IPS DF 6.9 (cell line): ENCODE data around the gene CLEC20A.

Experiments
- DNase-seq: peaks from one replicate; pipeline ENCODE4 v3.0.0-alpha.2; 2013; ENCODE audit warnings: low read depth, low spot score
- H3K27ac ChIP-seq: one replicate; pipeline ENCODE4 v1.5.1; 2013; ENCODE audit warnings: low read length, control low read depth
- H3K27me3 ChIP-seq: 2 replicates; pipeline ENCODE4 v1.6.1; 2013; ENCODE audit warnings: mild to moderate bottlenecking, low read length; ENCODE audit not compliant: control insufficient read depth, insufficient read depth
- H3K36me3 ChIP-seq: 2 replicates; pipeline ENCODE4 v1.6.1; 2013; ENCODE audit warnings: low read length; ENCODE audit not compliant: control insufficient read depth, insufficient read depth
- H3K4me1 ChIP-seq: 2 replicates; pipeline ENCODE4 v1.6.1; 2013; ENCODE audit warnings: low read length; ENCODE audit not compliant: control insufficient read depth, insufficient read depth
- H3K4me3 ChIP-seq: 2 replicates; pipeline ENCODE4 v1.5.1; 2013; ENCODE audit warnings: mild to moderate bottlenecking, low read length
- H3K9me3 ChIP-seq: 2 replicates; pipeline ENCODE4 v1.6.1; 2013; ENCODE audit warnings: low read length, inconsistent platforms; ENCODE audit not compliant: control insufficient read depth, insufficient read depth
- WGBS: extraction: QIAGEN DNeasy Blood & Tissue Kit; methylation state at CpG from one replicate; pipeline ENCODE4 v1.1.7; 2013; ENCODE audit warnings: mixed read lengths, missing lambda C conversion rate; ENCODE audit not compliant: insufficient read length, insufficient coverage; 5-methylcytosine and 5-hydroxymethylcytosine counted together

CLEC20A gene

GRCh38 chr1:178496410-178497135 lies at the start of gene CLEC20A:
TSS of gene CLEC20A (minus strand) at chr1:178496964. CDS start at chr1:178496939, 25 bp downstream.
- no peaks in the 10 kb centered on the region for H3K36me3 ChIP-seq
- WGBS = no CpG with 5 or more reads among the region's 26 CpGs
- H3K27ac ChIP-seq = no peak within 1 kb of the TSS
- no peak for DNase-seq
- no peaks in the 10 kb centered on the region for H3K9me3 ChIP-seq
- no peaks in the 10 kb centered on the region for H3K4me1 ChIP-seq
- no peak within 1 kb of the TSS for H3K4me3 ChIP-seq
- no peaks in the 10 kb centered on the region for H3K27me3 ChIP-seq

GRCh38 chr1:178544531-178544930 lies 47.8 kb upstream of the CLEC20A start:
- 100% methylated on average over 1 of the region's 9 CpGs for WGBS

GRCh38 chr1:178543290-178543607 lies 46.5 kb upstream of the CLEC20A start:
- peak overlapping the region; percentile 55; the same call in 1 of the 2 replicates for H3K4me3 ChIP-seq

More at GRCh38 chr1:178544531-178544930, 47.8 kb upstream of the CLEC20A start:
- H3K4me3 ChIP-seq = no peak overlapping the region
- H3K27ac ChIP-seq = no peak overlapping the region
- DNase-seq = no peak
- no peaks in the 10 kb centered on the region for H3K36me3 ChIP-seq
- no peaks in the 10 kb centered on the region for H3K9me3 ChIP-seq
- no peaks in the 10 kb centered on the region for H3K27me3 ChIP-seq
- peaks cover 2% of the 10 kb centered on the region; the same call in 1 of the 2 replicates for H3K4me1 ChIP-seq

GRCh38 chr1:178542554-178543289 lies 46.0 kb upstream of the CLEC20A start:
- no peaks in the 10 kb centered on the region for H3K9me3 ChIP-seq
- H3K4me3 ChIP-seq = peak overlapping the region; percentile 55
- H3K4me1 ChIP-seq = peaks cover 2% of the 10 kb centered on the region; the same call in 1 of the 2 replicates
- WGBS = no CpG with 5 or more reads among the region's 66 CpGs
- DNase-seq = peak; percentile 77
- H3K27ac ChIP-seq = no peak overlapping the region
- H3K36me3 ChIP-seq = no peaks in the 10 kb centered on the region
- H3K27me3 ChIP-seq = no peaks in the 10 kb centered on the region

More at GRCh38 chr1:178543290-178543607, 46.5 kb upstream of the CLEC20A start:
- Histone ChIP-seq H3K9me3 (no peaks in the 10 kb centered on the region), H3K27ac (no peak overlapping the region), H3K36me3 (no peaks in the 10 kb centered on the region), H3K27me3 (no peaks in the 10 kb centered on the region), H3K4me1 (peaks cover 2% of the 10 kb centered on the region; the same call in 1 of the 2 replicates)
- no peak for DNase-seq
- WGBS = no CpG with 5 or more reads among the region's 10 CpGs

DNA sequence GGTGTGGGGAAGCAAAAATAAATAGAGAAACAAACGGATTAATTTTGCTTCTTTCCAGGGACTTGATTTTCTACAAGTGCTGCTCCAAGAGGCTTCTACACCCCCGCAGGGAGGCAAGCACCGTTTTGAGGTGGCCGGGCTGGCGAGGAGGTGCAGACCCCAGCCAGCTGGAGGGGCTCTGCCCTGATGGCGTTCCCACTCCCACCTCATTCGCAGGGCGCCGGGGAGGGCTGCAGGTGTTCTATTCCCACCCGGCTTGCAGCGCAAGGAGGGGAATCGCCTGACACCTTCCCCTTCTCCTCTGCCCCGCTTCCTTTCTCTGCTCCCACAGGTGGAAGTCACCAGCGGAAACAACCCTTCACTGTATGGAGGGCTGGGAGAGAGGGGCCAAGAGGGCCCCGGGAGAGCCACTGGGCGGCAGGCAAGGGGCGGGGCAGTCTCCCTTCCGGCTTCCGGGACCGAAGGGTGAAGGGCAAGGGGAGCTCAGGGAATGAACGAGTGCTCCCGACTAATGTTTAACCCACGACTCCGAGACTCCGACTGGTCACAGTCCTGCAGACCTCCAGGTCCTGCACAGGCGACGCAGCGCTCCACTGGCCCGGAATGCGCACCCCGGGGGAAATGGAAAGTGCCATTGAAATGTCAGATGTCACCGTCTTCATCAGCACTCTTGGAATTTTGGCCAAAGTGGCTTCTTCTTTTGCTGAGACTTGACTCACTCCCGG lies 45.2 kb upstream of the CLEC20A start:
- no peaks in the 10 kb centered on the region for H3K27me3 ChIP-seq
- H3K9me3 ChIP-seq = no peaks in the 10 kb centered on the region
- no peak overlapping the region for H3K27ac ChIP-seq
- H3K36me3 ChIP-seq = no peaks in the 10 kb centered on the region
- peaks cover 2% of the 10 kb centered on the region; the same call in 1 of the 2 replicates for H3K4me1 ChIP-seq
- WGBS = no CpG with 5 or more reads among the region's 33 CpGs
- H3K4me3 ChIP-seq = peak overlapping the region; percentile 55
- DNase-seq = no peak

DNA sequence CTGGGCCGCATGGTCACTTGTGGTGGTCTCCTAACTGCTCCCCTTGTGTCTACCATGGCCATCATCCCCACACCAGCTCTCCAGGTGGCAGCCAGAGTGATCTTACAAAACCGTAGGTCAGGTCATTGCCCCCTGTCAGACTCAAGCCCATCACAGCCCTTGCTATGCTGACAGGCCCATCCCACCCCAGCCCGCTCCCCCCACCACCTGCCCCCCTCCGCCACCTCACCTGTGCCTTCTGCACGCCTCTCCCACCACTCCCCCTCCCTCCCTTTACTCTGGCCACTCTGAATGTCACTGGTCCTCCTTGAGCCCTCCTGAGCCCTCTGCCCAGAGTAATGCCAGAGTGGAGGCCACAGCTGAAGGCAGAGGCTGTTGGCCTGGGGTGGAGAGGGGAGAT lies 44.6 kb upstream of the CLEC20A start:
- DNase-seq = no peak
- H3K9me3 ChIP-seq = no peaks in the 10 kb centered on the region
- H3K27ac ChIP-seq = no peak overlapping the region
- no peaks in the 10 kb centered on the region for H3K27me3 ChIP-seq
- no peak overlapping the region; the same call in 1 of the 2 replicates for H3K4me3 ChIP-seq
- H3K36me3 ChIP-seq = no peaks in the 10 kb centered on the region
- WGBS = no CpG with 5 or more reads among the region's 5 CpGs
- H3K4me1 ChIP-seq = peaks cover 2% of the 10 kb centered on the region; the same call in 1 of the 2 replicates

DNA sequence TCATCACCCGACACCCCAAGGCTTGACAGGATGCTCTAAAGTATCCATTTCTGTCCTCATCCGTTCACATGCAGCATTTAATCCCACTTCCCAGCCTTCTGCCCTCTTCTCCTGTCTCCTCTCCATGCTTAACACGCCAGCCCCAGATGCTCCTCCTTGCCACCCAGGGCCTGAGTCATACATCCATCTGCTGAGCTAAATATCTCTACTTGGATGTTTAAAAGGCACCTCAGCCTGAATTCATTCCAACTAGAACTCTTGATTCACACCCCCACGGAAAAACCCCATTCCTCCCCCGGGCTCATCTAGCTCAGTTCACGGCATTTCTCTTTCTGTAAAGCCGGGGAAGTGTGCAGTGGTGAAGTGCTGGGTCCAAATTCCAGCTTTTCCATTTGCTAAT lies 43.9 kb upstream of the CLEC20A start:
- Histone ChIP-seq H3K27me3 (no peaks in the 10 kb centered on the region), H3K4me3 (no peak overlapping the region), H3K27ac (no peak overlapping the region), H3K36me3 (no peaks in the 10 kb centered on the region), H3K9me3 (no peaks in the 10 kb centered on the region), H3K4me1 (peaks cover 2% of the 10 kb centered on the region; the same call in 1 of the 2 replicates)
- WGBS = no CpG with 5 or more reads among the region's 7 CpGs
- DNase-seq = no peak

GRCh38 chr1:178540204-178540603 lies 43.4 kb upstream of the CLEC20A start:
- Histone ChIP-seq H3K9me3 (no peaks in the 10 kb centered on the region), H3K27ac (no peak overlapping the region), H3K27me3 (no peaks in the 10 kb centered on the region), H3K4me3 (no peak overlapping the region), H3K4me1 (peaks cover 2% of the 10 kb centered on the region; the same call in 1 of the 2 replicates), H3K36me3 (no peaks in the 10 kb centered on the region)
- WGBS = no CpG with 5 or more reads among the region's 6 CpGs
- no peak for DNase-seq

DNA sequence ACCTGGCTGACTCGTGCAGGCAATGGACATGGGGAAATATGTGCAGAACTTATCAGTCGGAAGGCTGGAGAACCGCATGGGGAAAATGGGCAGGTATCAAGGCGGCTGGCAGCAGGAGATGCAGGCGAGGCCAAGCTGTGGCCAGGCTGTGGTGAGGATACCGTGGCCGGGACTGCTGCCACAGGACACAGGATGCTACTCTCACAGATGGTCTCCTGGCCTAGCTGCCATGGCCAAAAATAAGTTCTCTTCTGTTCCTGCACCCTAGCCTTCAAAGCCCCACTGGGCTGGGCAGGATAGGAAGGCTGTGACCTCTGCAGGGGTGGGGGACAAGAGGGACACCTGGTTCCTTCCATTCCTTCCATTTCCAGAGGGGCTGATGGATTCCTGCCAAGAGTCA lies 42.5 kb upstream of the CLEC20A start:
- H3K4me3 ChIP-seq = no peak overlapping the region
- H3K36me3 ChIP-seq = no peaks in the 10 kb centered on the region
- H3K27ac ChIP-seq = no peak overlapping the region
- no CpG with 5 or more reads among the region's 7 CpGs for WGBS
- H3K4me1 ChIP-seq = peaks cover 2% of the 10 kb centered on the region; the same call in 1 of the 2 replicates
- DNase-seq = no peak
- H3K9me3 ChIP-seq = no peaks in the 10 kb centered on the region
- no peaks in the 10 kb centered on the region for H3K27me3 ChIP-seq

- Histone ChIP-seq H3K27me3 (no peaks in the 10 kb centered on the region), H3K4me1 (peaks cover 2% of the 10 kb centered on the region; the same call in 1 of the 2 replicates), H3K4me3 (no peak overlapping the region), H3K9me3 (no peaks in the 10 kb centered on the region), H3K27ac (no peak overlapping the region), H3K36me3 (no peaks in the 10 kb centered on the region)
- DNase-seq = no peak
- no CpG with 5 or more reads among the region's 9 CpGs for WGBS
These were observed 41.6 kb upstream of the CLEC20A start for GRCh38 chr1:178538192-178538916.
